Hepatocyte (in vitro differentiated cells): Measurements from ENCODE around the gene RFT1. TPM values are rescaled to one million over a fixed set of nuclear protein-coding genes. Genes with fewer than 3 reads are reported as not detected.

ENCODE experiments used
- DNase-seq: peaks from one replicate; pipeline ENCODE4 v3.0.0-alpha.2; 2016; ENCODE audit warnings: low spot score
- H2AFZ ChIP-seq: fragments of 200-600 bp; sonication (generic); 2 replicates; pipeline ENCODE4 v1.6.0; 2016; ENCODE audit warnings: antibody characterized with exemption, mild to moderate bottlenecking
- H3K27ac ChIP-seq: fragments of 200-600 bp; sonication (generic); 2 replicates; pipeline ENCODE4 v1.5.1; 2016; ENCODE audit warnings: mild to moderate bottlenecking
- H3K27me3 ChIP-seq: fragments of 200-600 bp; sonication (generic); 2 replicates; pipeline ENCODE4 v1.6.1; 2016
- H3K36me3 ChIP-seq: fragments of 200-600 bp; sonication (generic); replicated peaks from 2 replicates; pipeline ENCODE4 v1.5.1; 2016; ENCODE audit warnings: low read depth; ENCODE audit not compliant: insufficient read depth
- H3K4me1 ChIP-seq: fragments of 200-600 bp; sonication (generic); 2 replicates; pipeline ENCODE4 v1.5.1; 2016; ENCODE audit warnings: mild to moderate bottlenecking, moderate library complexity; ENCODE audit not compliant: insufficient read depth
- H3K4me2 ChIP-seq: fragments of 200-600 bp; sonication (generic); 2 replicates; pipeline ENCODE4 v1.6.0; 2016
- H3K4me3 ChIP-seq: fragments of 200-600 bp; sonication (generic); 2 replicates; pipeline ENCODE4 v1.5.1; 2016; ENCODE audit warnings: mild to moderate bottlenecking
- H3K79me2 ChIP-seq: fragments of 200-600 bp; sonication (generic); 2 replicates; pipeline ENCODE4 v1.6.0; 2017; ENCODE audit warnings: mild to moderate bottlenecking
- H3K9me2 ChIP-seq: fragments of 200-600 bp; sonication (generic); replicated peaks from 2 replicates; pipeline ENCODE4 v1.6.0; 2017; ENCODE audit warnings: mild to moderate bottlenecking; ENCODE audit not compliant: insufficient read depth
- H3K9me3 ChIP-seq: fragments of 200-600 bp; sonication (generic); 2 replicates; pipeline ENCODE4 v1.5.1; 2016; ENCODE audit warnings: low read depth, mild to moderate bottlenecking
- H4K20me1 ChIP-seq: fragments of 200-600 bp; sonication (generic); 2 replicates; pipeline ENCODE4 v1.6.0; 2016; ENCODE audit warnings: mild to moderate bottlenecking; ENCODE audit not compliant: insufficient read depth, poor library complexity, severe bottlenecking
- CTCF ChIP-seq: fragments of 200-600 bp; sonication (generic); IDR thresholded peaks from 2 replicates; pipeline ENCODE4 v1.5.1; 2016; ENCODE audit warnings: antibody characterized with exemption, mild to moderate bottlenecking; ENCODE audit not compliant: poor library complexity
- EZH2 ChIP-seq: fragments of 200-600 bp; sonication (generic); IDR thresholded peaks from 2 replicates; pipeline ENCODE4 v1.6.1; 2016; ENCODE audit warnings: antibody characterized with exemption, mild to moderate bottlenecking, borderline replicate concordance
- EZH2phosphoT487 ChIP-seq: fragments of 200-600 bp; sonication (generic); IDR thresholded peaks from one replicate; pipeline ENCODE4 v1.6.1; 2018; ENCODE audit warnings: antibody characterized with exemption, mild to moderate bottlenecking, low read depth, moderate library complexity; ENCODE audit not compliant: unreplicated experiment, severe bottlenecking
- WGBS: methylation state at CpG from one replicate; pipeline ENCODE4 v1.1.6; 2016; ENCODE audit warnings: low lambda C conversion rate; ENCODE audit errors: missing lambda C conversion rate; 5-methylcytosine and 5-hydroxymethylcytosine counted together
- polyA plus RNA-seq: library from polyadenylated mRNA; unstranded; fragments of >200 nt; fragmentation: Nextera tagmentation; extraction: Ambion mirVana; gene quantifications from 2 replicates; pipeline ENCODE4 v1.2.1, GENCODE V29; 2016
- total RNA-seq: library from RNA; depleted of rRNA; stranded (reverse); fragments of >200 nt; gene quantifications from 2 replicates; pipeline ENCODE4 v1.2.3, GENCODE V29; 2014

Gene RFT1
- total and polyA plus RNA-seq, 2 experiments from 2014 or later = 15.9 to 32.0 TPM

- TF ChIP-seq CTCF (no peak), EZH2phosphoT487 (no peak)
- H3K9me2 ChIP-seq = no peaks in the 10 kb centered on the region
- H4K20me1 ChIP-seq = no peaks in the 10 kb centered on the region
- WGBS = 89% methylated on average over 3 of the region's 3 CpGs
- H3K27ac ChIP-seq = no peak overlapping the region
- H3K36me3 ChIP-seq = no peaks in the 10 kb centered on the region
- H3K9me3 ChIP-seq = no peaks in the 10 kb centered on the region
- no peak overlapping the region for H3K4me2 ChIP-seq
- no peaks in the 10 kb centered on the region for H3K27me3 ChIP-seq
- peaks cover 17% of the 10 kb centered on the region for H3K79me2 ChIP-seq
- H3K4me3 ChIP-seq = no peak overlapping the region
- no peak for DNase-seq
- peaks cover 37% of the 10 kb centered on the region for H3K4me1 ChIP-seq
- H2AFZ ChIP-seq = no peak overlapping the region
Measured at GRCh38 chr3:53157974-53158580, 27.8 kb upstream of the RFT1 start.

- no peaks in the 10 kb centered on the region for H3K36me3 ChIP-seq
- TF ChIP-seq CTCF (no peak), EZH2phosphoT487 (no peak), EZH2 (no peak)
- no peaks in the 10 kb centered on the region for H3K27me3 ChIP-seq
- no peak overlapping the region for H3K27ac ChIP-seq
- WGBS = 42% methylated on average over 18 of the region's 36 CpGs
- H3K4me3 ChIP-seq = no peak overlapping the region
- H2AFZ ChIP-seq = no peak overlapping the region
- H3K9me2 ChIP-seq = no peaks in the 10 kb centered on the region
- H3K4me1 ChIP-seq = peaks cover 28% of the 10 kb centered on the region
- H3K4me2 ChIP-seq = peak overlapping the region; percentile 53
- H3K9me3 ChIP-seq = no peaks in the 10 kb centered on the region
- no peaks in the 10 kb centered on the region for H4K20me1 ChIP-seq
- peak; percentile 49 for DNase-seq
- peaks cover 6% of the 10 kb centered on the region for H3K79me2 ChIP-seq
Measured at GRCh38 chr3:53156368-53156834, 26.2 kb upstream of the RFT1 start.

GRCh38 chr3:53155760-53156159 lies 25.5 kb upstream of the RFT1 start:
- H3K4me1 ChIP-seq = peaks cover 28% of the 10 kb centered on the region
- TF ChIP-seq EZH2 (no peak), CTCF (no peak), EZH2phosphoT487 (no peak)
- H4K20me1 ChIP-seq = no peaks in the 10 kb centered on the region
- no peak for DNase-seq
- no peaks in the 10 kb centered on the region for H3K9me2 ChIP-seq
- H3K27me3 ChIP-seq = no peaks in the 10 kb centered on the region
- no peak overlapping the region for H3K27ac ChIP-seq
- no peak overlapping the region for H2AFZ ChIP-seq
- no peaks in the 10 kb centered on the region for H3K36me3 ChIP-seq
- H3K9me3 ChIP-seq = no peaks in the 10 kb centered on the region
- peaks cover 4% of the 10 kb centered on the region for H3K79me2 ChIP-seq
- H3K4me2 ChIP-seq = no peak overlapping the region
- 77% methylated on average over 6 of the region's 6 CpGs for WGBS
- no peak overlapping the region for H3K4me3 ChIP-seq
